Rectal smooth muscle tissue (tissue), 1 donor: Measurements from ENCODE around the gene DVL1.

Source experiments
- H3K27ac ChIP-seq: one replicate; pipeline ENCODE4 v1.7.0; 2013; ENCODE audit warnings: low read depth, low read length, inconsistent platforms
- H3K27me3 ChIP-seq: one replicate; pipeline ENCODE4 v1.7.0; 2013; ENCODE audit warnings: low read length; ENCODE audit not compliant: control insufficient read depth, insufficient read depth
- H3K36me3 ChIP-seq: one replicate; pipeline ENCODE4 v1.7.0; 2013; ENCODE audit warnings: low read length; ENCODE audit not compliant: control insufficient read depth, insufficient read depth
- H3K4me1 ChIP-seq: one replicate; pipeline ENCODE4 v1.7.0; 2013; ENCODE audit warnings: low read length; ENCODE audit not compliant: control insufficient read depth, insufficient read depth
- H3K4me3 ChIP-seq: one replicate; pipeline ENCODE4 v1.7.0; 2013; ENCODE audit warnings: low read length
- H3K9ac ChIP-seq: one replicate; pipeline ENCODE4 v1.7.0; 2013; ENCODE audit warnings: low read length

The DVL1 gene

DNA sequence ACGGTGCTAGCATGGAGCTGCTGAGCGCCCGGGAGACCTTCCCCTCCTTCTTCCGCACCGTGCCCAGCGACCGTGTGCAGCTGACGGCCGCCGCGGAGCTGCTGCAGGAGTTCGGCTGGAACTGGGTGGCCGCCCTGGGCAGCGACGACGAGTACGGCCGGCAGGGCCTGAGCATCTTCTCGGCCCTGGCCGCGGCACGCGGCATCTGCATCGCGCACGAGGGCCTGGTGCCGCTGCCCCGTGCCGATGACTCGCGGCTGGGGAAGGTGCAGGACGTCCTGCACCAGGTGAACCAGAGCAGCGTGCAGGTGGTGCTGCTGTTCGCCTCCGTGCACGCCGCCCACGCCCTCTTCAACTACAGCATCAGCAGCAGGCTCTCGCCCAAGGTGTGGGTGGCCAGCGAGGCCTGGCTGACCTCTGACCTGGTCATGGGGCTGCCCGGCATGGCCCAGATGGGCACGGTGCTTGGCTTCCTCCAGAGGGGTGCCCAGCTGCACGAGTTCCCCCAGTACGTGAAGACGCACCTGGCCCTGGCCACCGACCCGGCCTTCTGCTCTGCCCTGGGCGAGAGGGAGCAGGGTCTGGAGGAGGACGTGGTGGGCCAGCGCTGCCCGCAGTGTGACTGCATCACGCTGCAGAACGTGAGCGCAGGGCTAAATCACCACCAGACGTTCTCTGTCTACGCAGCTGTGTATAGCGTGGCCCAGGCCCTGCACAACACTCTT lies 17.0 kb downstream of the DVL1 start:
- Histone ChIP-seq H3K9ac (no peak overlapping the region), H3K27ac (no peak overlapping the region), H3K4me1 (no peaks in the 10 kb centered on the region), H3K36me3 (no peaks in the 10 kb centered on the region), H3K27me3 (no peaks in the 10 kb centered on the region), H3K4me3 (no peak overlapping the region)

DNA sequence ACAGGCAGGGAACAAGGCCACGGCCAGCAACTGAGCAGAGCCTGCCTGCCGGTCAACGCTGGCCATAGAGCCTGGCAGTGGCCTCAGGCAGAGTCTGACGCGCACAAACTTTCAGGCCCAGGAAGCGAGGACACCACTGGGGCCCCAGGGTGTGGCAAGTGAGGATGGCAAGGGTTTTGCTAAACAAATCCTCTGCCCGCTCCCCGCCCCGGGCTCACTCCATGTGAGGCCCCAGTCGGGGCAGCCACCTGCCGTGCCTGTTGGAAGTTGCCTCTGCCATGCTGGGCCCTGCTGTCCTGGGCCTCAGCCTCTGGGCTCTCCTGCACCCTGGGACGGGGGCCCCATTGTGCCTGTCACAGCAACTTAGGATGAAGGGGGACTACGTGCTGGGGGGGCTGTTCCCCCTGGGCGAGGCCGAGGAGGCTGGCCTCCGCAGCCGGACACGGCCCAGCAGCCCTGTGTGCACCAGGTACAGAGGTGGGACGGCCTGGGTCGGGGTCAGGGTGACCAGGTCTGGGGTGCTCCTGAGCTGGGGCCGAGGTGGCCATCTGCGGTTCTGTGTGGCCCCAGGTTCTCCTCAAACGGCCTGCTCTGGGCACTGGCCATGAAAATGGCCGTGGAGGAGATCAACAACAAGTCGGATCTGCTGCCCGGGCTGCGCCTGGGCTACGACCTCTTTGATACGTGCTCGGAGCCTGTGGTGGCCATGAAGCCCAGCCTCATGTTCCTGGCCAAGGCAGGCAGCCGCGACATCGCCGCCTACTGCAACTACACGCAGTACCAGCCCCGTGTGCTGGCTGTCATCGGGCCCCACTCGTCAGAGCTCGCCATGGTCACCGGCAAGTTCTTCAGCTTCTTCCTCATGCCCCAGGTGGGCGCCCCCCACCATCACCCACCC lies 17.9 kb downstream of the DVL1 start, which contains the start of gene TAS1R3:
TAS1R3 (plus strand) TSS at position 213 of the 898 bp plus-strand sequence; CDS start at position 279, 66 bp downstream.
- Histone ChIP-seq H3K27ac (no peak within 1 kb of the TSS), H3K27me3 (no peaks in the 10 kb centered on the region), H3K4me3 (peak within 1 kb of the TSS; percentile 3), H3K9ac (no peak within 1 kb of the TSS), H3K36me3 (peaks cover 2% of the 10 kb centered on the region), H3K4me1 (no peaks in the 10 kb centered on the region)

DNA sequence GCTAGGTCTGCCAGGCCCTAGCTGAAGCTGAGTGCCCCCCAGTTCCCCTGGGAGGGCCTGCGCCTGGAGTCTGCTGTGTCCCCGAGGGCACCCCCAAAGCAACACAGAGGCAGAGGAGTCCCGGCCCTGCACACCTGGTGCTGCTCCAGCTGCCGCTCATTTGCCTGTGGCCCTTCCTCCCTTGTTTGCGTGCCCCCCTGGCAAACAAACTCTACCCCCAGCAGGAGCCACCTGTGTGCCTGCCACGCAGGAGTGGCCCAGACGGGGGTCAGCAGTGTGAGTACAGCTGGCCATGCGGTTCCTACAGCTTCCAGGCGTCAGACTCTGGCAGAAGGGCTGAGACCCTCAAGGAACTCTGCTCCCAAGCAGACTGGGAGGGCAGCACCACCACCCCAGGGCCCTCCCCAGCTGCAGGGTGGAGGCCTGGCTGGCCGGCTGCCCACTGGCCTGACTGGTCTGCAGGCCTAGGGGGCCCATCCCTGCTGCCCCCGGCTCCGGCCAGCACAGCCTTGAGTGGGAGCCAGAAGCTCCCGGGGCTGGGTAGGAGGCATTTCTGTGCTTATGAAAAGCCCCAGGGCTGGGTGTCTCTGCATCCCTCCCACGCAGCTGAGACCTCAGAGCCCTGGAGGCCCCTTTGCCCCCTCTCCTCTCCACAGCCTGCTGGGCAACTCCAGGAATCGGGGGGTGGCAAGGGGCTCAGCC lies 18.7 kb downstream of the DVL1 start:
- H3K27ac ChIP-seq: no peak overlapping the region
- peaks cover 2% of the 10 kb centered on the region for H3K36me3 ChIP-seq
- H3K4me1 ChIP-seq: peaks cover 3% of the 10 kb centered on the region
- H3K4me3 ChIP-seq: no peak overlapping the region
- H3K9ac ChIP-seq: no peak overlapping the region
- no peaks in the 10 kb centered on the region for H3K27me3 ChIP-seq

DNA sequence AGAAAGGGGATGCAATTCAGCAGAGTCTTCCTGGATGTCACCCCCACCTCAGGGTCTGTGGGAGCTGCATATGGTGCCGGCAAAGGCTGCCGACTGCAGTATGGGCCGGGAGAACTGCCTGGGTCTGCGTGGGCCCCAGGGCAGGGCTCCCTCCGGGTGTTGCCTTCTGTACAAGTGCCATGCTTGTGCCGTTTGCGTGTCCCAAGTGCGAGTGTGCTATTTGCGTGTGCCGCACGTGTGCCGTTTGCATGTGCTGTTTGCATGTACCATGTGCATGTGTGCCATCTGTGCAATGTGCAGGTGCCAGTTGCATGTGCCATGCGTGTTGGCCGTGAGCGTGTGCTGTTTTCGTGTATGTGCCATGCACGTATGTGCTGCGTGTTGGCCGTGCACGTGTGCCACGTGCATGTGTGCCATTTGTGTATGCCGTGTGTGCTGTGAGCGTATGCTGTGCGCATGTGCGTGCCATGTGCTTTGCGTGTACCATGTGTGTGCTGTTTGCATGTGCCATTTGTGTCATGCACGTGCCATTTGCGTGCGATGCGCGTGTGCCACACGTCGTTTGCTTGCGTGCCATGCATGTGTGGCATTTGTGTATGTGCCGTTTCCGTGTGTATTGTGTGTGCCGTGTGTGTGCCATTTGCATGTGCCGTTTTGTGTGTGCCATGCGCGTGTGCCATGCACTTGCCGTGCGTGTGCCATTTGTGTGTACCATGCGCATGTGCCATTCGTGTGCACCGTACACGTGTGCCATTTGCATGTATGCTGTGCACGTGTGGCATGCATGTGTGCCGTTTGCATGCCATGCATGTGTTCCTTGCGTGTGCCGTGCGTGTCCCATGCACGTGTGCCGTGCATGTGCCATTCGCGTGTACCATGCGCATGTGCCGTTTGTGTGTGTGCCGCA lies 19.7 kb downstream of the DVL1 start:
- Histone ChIP-seq H3K27me3 (no peaks in the 10 kb centered on the region), H3K36me3 (peaks cover 2% of the 10 kb centered on the region), H3K9ac (no peak overlapping the region), H3K4me3 (no peak overlapping the region), H3K4me1 (peaks cover 6% of the 10 kb centered on the region), H3K27ac (no peak overlapping the region)

DNA sequence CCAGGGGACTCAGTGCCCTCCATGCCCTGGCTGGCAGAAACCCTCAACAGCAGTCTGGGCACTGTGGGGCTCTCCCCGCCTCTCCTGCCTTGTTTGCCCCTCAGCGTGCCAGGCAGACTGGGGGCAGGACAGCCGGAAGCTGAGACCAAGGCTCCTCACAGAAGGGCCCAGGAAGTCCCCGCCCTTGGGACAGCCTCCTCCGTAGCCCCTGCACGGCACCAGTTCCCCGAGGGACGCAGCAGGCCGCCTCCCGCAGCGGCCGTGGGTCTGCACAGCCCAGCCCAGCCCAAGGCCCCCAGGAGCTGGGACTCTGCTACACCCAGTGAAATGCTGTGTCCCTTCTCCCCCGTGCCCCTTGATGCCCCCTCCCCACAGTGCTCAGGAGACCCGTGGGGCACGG lies 21.0 kb downstream of the DVL1 start:
- no peak overlapping the region for H3K27ac ChIP-seq

DNA sequence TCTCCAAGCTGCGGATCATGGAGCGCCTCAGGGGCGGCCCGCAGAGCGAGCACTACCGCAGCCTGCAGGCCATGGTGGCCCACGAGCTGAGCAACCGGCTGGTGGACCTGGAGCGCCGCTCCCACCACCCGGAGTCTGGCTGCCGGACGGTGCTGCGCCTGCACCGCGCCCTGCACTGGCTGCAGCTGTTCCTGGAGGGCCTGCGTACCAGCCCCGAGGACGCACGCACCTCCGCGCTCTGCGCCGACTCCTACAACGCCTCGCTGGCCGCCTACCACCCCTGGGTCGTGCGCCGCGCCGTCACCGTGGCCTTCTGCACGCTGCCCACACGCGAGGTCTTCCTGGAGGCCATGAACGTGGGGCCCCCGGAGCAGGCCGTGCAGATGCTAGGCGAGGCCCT lies 21.9 kb downstream of the DVL1 start:
- H3K9ac ChIP-seq: no peak overlapping the region
- H3K36me3 ChIP-seq: peaks cover 2% of the 10 kb centered on the region
- peaks cover 9% of the 10 kb centered on the region for H3K4me1 ChIP-seq
- H3K27ac ChIP-seq: no peak overlapping the region
- no peak overlapping the region for H3K4me3 ChIP-seq
- no peaks in the 10 kb centered on the region for H3K27me3 ChIP-seq

More for the DNA sequence above, 21.0 kb downstream of the DVL1 start:
- no peak overlapping the region for H3K4me3 ChIP-seq
- peaks cover 2% of the 10 kb centered on the region for H3K36me3 ChIP-seq
- H3K4me1 ChIP-seq: peaks cover 6% of the 10 kb centered on the region
- H3K27me3 ChIP-seq: no peaks in the 10 kb centered on the region
- H3K9ac ChIP-seq: no peak overlapping the region

DNA sequence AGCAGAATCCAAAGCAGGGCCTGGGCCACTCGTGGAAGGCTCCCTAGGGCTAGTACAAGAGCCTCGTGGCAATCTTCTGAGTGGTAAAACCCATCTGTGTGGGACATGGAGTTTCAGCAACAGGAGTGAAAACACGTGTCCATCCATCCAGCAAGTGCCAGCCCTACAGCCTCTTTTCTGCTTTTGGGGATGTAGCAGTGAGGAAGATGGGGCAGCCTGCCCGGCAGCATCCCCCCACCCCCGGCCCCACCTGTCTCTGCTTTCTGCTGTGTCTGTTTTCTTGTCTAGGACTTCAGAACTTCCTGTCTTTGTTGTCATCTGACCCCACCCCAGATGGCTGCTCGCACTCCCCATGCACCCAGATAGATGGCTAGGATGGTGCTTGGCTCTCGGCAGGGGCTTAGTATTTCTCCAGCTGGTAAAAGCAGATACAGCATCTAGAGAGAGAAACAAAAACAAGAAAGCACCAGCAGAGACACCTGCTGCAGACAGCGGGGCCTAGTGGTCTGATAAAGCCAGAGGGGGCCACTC lies 23.1 kb downstream of the DVL1 start:
- peaks cover 11% of the 10 kb centered on the region for H3K4me1 ChIP-seq
- peaks cover 2% of the 10 kb centered on the region for H3K36me3 ChIP-seq
- no peak overlapping the region for H3K9ac ChIP-seq
- H3K27me3 ChIP-seq: no peaks in the 10 kb centered on the region
- H3K4me3 ChIP-seq: no peak overlapping the region
- H3K27ac ChIP-seq: no peak overlapping the region

DNA sequence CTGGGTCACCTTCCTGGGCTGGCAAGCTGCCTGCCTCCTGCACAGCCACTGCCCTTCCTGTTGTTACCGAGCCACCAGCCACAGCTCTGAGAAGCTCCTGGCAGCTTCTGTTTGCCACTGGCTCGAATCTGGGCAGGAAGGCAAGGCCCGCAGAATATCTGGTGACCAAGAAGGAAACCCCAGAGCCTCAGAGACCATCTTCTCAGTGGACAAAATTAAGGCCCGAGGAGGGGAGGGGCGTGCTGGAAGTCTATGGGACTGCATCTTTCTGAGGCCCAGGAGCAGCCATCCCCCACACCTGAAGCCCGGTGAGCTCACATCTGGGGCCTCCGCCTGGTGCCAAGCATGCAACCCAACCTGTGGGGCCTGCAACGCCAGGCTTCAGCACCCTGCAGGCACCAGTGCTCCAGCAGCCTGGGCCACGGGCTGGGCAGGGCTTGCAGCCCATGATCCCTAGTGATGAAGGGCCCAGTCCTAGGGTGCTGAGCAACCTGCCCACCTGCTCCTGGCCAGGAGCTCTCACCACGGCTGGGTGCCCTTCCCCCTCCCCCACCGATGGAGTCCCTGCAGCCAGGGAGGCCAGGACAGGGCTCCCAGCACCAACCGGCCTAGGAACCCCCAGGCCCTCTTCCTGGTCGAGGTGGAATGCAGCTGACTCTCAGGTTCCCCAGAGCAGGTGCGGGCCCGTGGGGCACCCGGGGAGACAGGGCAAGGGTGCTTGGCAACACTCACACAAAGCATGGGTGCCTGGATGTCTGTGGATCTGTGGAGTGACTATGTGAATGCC lies 23.7 kb downstream of the DVL1 start:
- peaks cover 3% of the 10 kb centered on the region for H3K36me3 ChIP-seq
- peak overlapping the region; percentile 84 for H3K4me3 ChIP-seq
- H3K9ac ChIP-seq: peak overlapping the region; percentile 85
- peaks cover 11% of the 10 kb centered on the region for H3K4me1 ChIP-seq
- no peaks in the 10 kb centered on the region for H3K27me3 ChIP-seq
- H3K27ac ChIP-seq: peak overlapping the region; percentile 67

- peak within 1 kb of the TSS; percentile 85 for H3K9ac ChIP-seq
- peak within 1 kb of the TSS; percentile 90 for H3K4me3 ChIP-seq
- H3K27me3 ChIP-seq: no peaks in the 10 kb centered on the region
- H3K27ac ChIP-seq: peak within 1 kb of the TSS; percentile 83
- H3K4me1 ChIP-seq: peaks cover 11% of the 10 kb centered on the region
- peaks cover 11% of the 10 kb centered on the region for H3K36me3 ChIP-seq
Observed at GRCh38 chr1:1324524-1325287, 24.5 kb downstream of the DVL1 start, which contains the start of the genes CPTP and INTS11. Gene CPTP (plus strand): TSS chr1:1324802. CDS start chr1:1326911, 2,109 bp downstream. Gene INTS11 (minus strand): TSS chr1:1324660. CDS start chr1:1324608, 52 bp downstream.

DNA sequence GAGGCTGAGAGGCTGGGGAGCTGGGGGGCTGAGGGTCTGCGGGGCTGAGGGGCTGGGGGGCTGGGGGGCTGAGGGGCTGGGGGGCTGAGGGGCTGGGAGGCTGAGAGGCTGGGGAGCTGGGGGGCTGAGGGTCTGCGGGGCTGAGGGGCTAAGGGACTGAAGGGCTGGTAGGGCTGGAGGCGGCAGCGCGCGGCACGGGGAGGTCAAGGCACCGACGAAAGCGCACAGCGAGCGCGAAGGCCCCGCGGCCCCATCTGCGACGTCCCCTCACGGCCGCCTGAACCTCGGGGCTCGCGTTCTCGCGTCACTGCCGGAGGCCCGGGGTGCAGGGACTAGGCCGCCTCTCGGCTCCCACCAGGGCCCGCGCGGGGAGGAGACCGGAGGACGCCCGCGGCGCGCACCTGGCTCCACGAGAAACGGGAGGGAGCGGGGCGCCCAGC lies 25.1 kb downstream of the DVL1 start:
- peak overlapping the region; percentile 83 for H3K27ac ChIP-seq
- peak overlapping the region; percentile 68 for H3K9ac ChIP-seq
- H3K4me1 ChIP-seq: peaks cover 11% of the 10 kb centered on the region
- H3K36me3 ChIP-seq: peaks cover 16% of the 10 kb centered on the region
- H3K27me3 ChIP-seq: no peaks in the 10 kb centered on the region
- peak overlapping the region; percentile 90 for H3K4me3 ChIP-seq
